ENCODE data around the gene EVL. TPM values are rescaled to one million over a fixed set of nuclear protein-coding genes. Genes with fewer than 3 reads are reported as not detected.

Gene EVL
- total RNA-seq, 1 donor from 2014 or later, result 11.7 TPM

DNA sequence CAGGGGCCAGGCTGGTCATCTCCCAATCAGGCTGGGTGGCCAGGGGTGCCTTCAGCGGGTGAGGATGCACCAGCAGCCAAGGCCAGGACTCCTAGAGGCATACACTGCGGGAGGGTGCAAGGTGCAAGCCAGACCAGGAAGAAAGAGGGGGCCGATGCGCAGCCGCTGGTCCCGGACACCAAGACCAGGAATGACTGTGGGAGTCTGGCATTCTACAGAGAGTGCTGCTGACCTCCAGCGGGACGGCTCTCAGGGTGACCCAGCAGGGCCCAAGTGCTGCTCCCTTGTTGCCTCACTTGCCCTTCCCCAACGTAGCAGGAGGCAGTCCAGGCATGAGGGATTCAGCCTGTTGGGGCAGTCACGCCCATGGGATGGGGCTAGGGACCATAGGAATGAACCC lies 58.4 kb downstream of the EVL start:
- Histone ChIP-seq H3K27me3 (no peaks in the 10 kb centered on the region), H3K9me3 (no peaks in the 10 kb centered on the region), H3K4me3 (no peak overlapping the region), H3K27ac (no peak overlapping the region), H3K36me3 (peaks cover 0 to 6% of the 10 kb centered on the region in 2 donors), H3K4me1 (no peaks in the 10 kb centered on the region)
- intact Hi-C loops (cut with DNase I), result no loop called here
- no peak for DNase-seq (ENCODE audit: low spot score in 2 of 2)
- TF ChIP-seq, protein P1, sequence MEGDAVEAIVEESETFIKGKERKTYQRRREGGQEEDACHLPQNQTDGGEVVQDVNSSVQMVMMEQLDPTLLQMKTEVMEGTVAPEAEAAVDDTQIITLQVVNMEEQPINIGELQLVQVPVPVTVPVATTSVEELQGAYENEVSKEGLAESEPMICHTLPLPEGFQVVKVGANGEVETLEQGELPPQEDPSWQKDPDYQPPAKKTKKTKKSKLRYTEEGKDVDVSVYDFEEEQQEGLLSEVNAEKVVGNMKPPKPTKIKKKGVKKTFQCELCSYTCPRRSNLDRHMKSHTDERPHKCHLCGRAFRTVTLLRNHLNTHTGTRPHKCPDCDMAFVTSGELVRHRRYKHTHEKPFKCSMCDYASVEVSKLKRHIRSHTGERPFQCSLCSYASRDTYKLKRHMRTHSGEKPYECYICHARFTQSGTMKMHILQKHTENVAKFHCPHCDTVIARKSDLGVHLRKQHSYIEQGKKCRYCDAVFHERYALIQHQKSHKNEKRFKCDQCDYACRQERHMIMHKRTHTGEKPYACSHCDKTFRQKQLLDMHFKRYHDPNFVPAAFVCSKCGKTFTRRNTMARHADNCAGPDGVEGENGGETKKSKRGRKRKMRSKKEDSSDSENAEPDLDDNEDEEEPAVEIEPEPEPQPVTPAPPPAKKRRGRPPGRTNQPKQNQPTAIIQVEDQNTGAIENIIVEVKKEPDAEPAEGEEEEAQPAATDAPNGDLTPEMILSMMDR (IDR thresholded peaks at IDR 0.05), result no peak

DNA sequence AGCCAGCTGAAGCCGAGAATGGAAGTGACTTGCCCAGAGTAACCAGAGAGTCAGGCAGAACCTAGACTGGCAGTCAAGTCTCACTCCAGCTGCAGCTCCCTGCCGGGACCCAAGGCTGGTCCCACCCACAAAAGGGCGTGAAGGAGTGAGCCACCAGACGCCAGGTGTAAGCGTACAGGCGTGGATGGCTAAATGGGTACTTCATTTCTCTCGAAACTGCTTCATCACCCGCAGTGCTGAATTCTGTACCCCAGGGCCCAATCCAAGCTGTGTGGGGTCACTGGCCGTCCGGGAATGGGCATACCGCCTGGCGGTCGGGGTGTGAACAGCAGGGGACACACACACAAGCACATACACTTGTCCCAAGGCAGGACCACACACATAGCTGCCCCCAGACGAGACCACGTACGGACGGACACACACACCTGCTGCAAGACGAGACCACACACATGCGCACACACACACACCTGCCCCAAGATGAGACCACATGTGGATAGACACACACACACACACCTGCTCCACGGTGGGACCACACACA lies 59.4 kb downstream of the EVL start:
- TF ChIP-seq, protein P1 (IDR thresholded peaks at IDR 0.05), result no peak
- intact Hi-C loops (cut with DNase I), result no loop called here
- H3K9me3 ChIP-seq, result no peaks in the 10 kb centered on the region
- no peak for DNase-seq (ENCODE audit: low spot score in 2 of 2)
- no peaks in the 10 kb centered on the region for H3K27me3 ChIP-seq
- no peaks in the 10 kb centered on the region for H3K4me1 ChIP-seq
- H3K27ac ChIP-seq, result no peak overlapping the region
- no peak overlapping the region for H3K4me3 ChIP-seq
- peaks cover 2 to 6% of the 10 kb centered on the region in 2 donors for H3K36me3 ChIP-seq

DNA sequence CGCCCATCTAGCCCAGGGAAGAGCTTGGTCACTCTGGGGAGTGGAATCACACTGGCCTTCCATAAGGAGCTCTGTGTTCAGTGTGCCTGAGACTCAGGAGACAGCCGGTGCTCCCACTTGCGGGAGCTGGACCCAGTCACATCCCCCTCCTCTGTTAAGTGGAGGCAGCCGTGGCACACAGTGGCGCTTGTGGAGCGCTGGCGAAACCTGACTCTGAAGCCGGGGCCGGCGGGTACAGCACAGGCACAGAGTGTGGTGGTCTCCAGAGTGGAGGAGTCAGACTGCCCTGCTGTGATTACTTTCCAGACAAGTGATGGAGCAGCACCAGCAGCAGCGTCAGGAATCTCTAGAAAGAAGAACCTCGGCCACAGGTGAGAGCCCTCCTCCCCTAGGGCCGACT lies 61.2 kb downstream of the EVL start:
- H3K27me3 ChIP-seq, result no peaks in the 10 kb centered on the region
- H3K4me3 ChIP-seq, result no peak overlapping the region
- intact Hi-C loops (cut with DNase I), result no loop called here
- no peaks in the 10 kb centered on the region for H3K9me3 ChIP-seq
- DNase-seq (ENCODE audit: low spot score in 2 of 2), result no peak
- TF ChIP-seq, protein P1 (IDR thresholded peaks at IDR 0.05), result no peak
- peaks cover 6% of the 10 kb centered on the region in 2 donors for H3K36me3 ChIP-seq
- no peak overlapping the region for H3K27ac ChIP-seq
- no peaks in the 10 kb centered on the region for H3K4me1 ChIP-seq

DNA sequence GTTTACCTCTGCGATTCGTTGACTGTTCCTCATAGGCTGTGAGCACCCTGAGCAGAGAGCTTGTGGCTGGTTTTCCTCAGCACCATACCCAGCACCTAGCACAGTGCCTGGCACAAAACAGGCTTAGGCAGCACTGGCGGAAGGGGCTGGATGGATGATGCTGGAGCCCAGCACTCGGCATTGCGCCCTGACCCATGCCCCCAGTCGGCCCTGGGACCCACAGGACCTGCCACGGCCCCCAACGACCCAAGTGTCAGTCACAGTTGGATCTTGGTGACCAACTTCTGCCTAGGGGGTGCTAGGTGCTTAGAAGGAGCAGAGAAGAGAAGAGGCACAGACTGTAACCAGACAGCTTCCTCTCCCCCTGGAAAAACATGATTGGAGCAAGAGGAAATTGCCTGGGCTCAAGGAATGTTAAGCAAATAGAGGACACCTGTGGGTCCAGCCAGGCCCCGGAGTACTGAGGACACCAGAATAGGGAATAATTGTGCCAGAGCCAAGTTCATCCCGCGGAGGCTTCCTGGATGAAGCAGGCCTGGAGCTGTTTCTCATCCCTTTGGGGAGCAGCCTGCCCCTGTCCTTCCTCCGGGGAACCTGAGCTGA lies 62.7 kb downstream of the EVL start:
- H3K27me3 ChIP-seq, result no peaks in the 10 kb centered on the region
- TF ChIP-seq, protein P1 (IDR thresholded peaks at IDR 0.05), result no peak
- intact Hi-C loops (cut with DNase I), result no loop called here
- H3K27ac ChIP-seq, result no peak overlapping the region
- H3K9me3 ChIP-seq, result no peaks in the 10 kb centered on the region
- H3K4me3 ChIP-seq, result no peak overlapping the region
- H3K4me1 ChIP-seq, result no peaks in the 10 kb centered on the region
- H3K36me3 ChIP-seq, result peaks cover 9 to 11% of the 10 kb centered on the region in 2 donors
- no peak for DNase-seq (ENCODE audit: low spot score in 2 of 2)

DNA sequence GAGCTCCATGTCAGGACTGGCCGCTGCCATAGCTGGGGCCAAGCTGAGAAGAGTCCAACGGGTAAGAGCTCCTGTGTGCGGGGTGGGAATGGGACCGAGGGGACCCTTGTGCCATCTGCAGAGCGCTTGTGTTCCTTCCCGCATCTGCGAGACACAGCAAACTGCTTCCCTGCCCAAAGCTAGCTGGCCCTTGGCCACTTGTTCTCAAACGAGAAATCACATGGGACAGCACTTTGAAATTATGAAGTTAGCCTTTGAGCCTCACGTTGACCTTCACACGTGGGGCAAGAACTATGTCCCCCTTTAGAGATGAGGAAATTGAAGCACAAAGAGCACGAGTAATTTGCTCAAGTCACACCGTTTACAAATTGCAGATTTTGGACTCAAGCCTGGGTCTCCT lies 63.5 kb downstream of the EVL start:
- H3K36me3 ChIP-seq, result peaks cover 7 to 11% of the 10 kb centered on the region in 2 donors
- DNase-seq (ENCODE audit: low spot score in 2 of 2), result no peak
- no peak overlapping the region for H3K27ac ChIP-seq
- no peak overlapping the region for H3K4me3 ChIP-seq
- intact Hi-C loops (cut with DNase I), result no loop called here
- TF ChIP-seq, protein P1 (IDR thresholded peaks at IDR 0.05), result no peak
- no peaks in the 10 kb centered on the region for H3K27me3 ChIP-seq
- no peaks in the 10 kb centered on the region for H3K9me3 ChIP-seq
- no peaks in the 10 kb centered on the region for H3K4me1 ChIP-seq
